Measurements from ENCODE around the gene ELF5. TPM values are rescaled to one million over a fixed set of nuclear protein-coding genes. Genes with fewer than 3 reads are reported as not detected.

ELF5 gene
- total and polyA plus RNA-seq, 2 of the 8 experiments (the other 6 are each of a cell fraction or from before 2014, with no cell fraction given): not detected

- H4K91ac ChIP-seq (replicated peaks; ENCODE audit: insufficient read length, low read length): no peak overlapping the region
- no peaks in the 10 kb centered on the region for H3K36me3 ChIP-seq (ENCODE audit: control insufficient read depth in 2 of 4, insufficient read depth in 4 of 4, low read length in 3 of 4)
- no peaks in the 10 kb centered on the region for H3K79me2 ChIP-seq (ENCODE audit: control insufficient read depth in 1 of 2, insufficient read depth in 2 of 2, low read length in 2 of 2)
- no peak overlapping the region for H3K18ac ChIP-seq (ENCODE audit: extremely low read depth, low read length)
- no peak overlapping the region for H3K23ac ChIP-seq (ENCODE audit: insufficient read length)
- H3K56ac ChIP-seq (replicated peaks; ENCODE audit: insufficient read length, low read depth, low read length): no peak overlapping the region
- H2BK120ac ChIP-seq (replicated peaks; ENCODE audit: low read depth, low read length): no peak overlapping the region
- no peaks in the 10 kb centered on the region for H3K4me1 ChIP-seq (replicated peaks in 1 of 4; ENCODE audit: control insufficient read depth in 3 of 4, insufficient read depth in 4 of 4, low read length in 3 of 4)
- H3K4me3 ChIP-seq (ENCODE audit: extremely low read depth in 1 of 4, insufficient read depth in 2 of 4, low read depth in 3 of 4, low read length in 4 of 4): no peak overlapping the region
- H2BK20ac ChIP-seq (ENCODE audit: low read length): no peak overlapping the region
- FAIRE-seq (no peak), DNase-seq (ENCODE audit: low read depth in 1 of 2, low spot score in 2 of 2) (no peak)
- no peak overlapping the region for H4K8ac ChIP-seq (ENCODE audit: extremely low read depth, insufficient read depth, low read length)
- H2BK12ac ChIP-seq (ENCODE audit: low read depth, low read length): no peak overlapping the region
- no peak overlapping the region for H3K4ac ChIP-seq (replicated peaks; ENCODE audit: insufficient read length, low read depth, low read length)
- ChIA-PET CTCF (ENCODE audit: partially characterized antibody) (interaction anchor here (0.6 to 2.4 kb wide), 4 partner anchors 8 to 94 kb away, joined by 3 to 13 read pairs (median 4); partner anchors contain the start of gene ELF5), POLR2A (ENCODE audit: partially characterized antibody) (interaction anchor here (1.4 kb wide), 1 partner anchor 9 kb away, joined by 3 read pairs; no protein-coding TSS in a partner anchor)
- H2AK5ac ChIP-seq (ENCODE audit: low read depth, low read length): no peak overlapping the region
- no peak overlapping the region for H2BK5ac ChIP-seq (ENCODE audit: low read depth, low read length)
- no peaks in the 10 kb centered on the region for H3K9me3 ChIP-seq (ENCODE audit: insufficient read depth in 2 of 2, low read depth in 1 of 2, low read length in 1 of 2)
- no peak overlapping the region for H4K5ac ChIP-seq (ENCODE audit: insufficient read length, low read depth, low read length)
- H2BK15ac ChIP-seq (ENCODE audit: low read length): no peak overlapping the region
- no peak overlapping the region for H2AFZ ChIP-seq (ENCODE audit: low read length)
- no peak overlapping the region for H3K4me2 ChIP-seq (ENCODE audit: insufficient read depth in 1 of 2, low read depth in 2 of 2, low read length in 2 of 2)
- no peaks in the 10 kb centered on the region for H4K20me1 ChIP-seq (replicated peaks in 1 of 2; ENCODE audit: control insufficient read depth in 1 of 2, insufficient read depth in 2 of 2, low read length in 2 of 2)
- 91% methylated on average over 6 of the region's 6 CpGs; no CpG with 5 or more reads in 1 of the 2 experiments for WGBS, 2 experiments (ENCODE audit: extremely low coverage in 1 of 2, insufficient coverage in 1 of 2, insufficient read length in 1 of 2, insufficient replicate concordance in 2 of 2, low coverage in 1 of 2, low lambda C conversion rate in 2 of 2, missing lambda C conversion rate in 1 of 2)
- H3K14ac ChIP-seq (ENCODE audit: insufficient read length): no peak overlapping the region
- H3K79me1 ChIP-seq (ENCODE audit: low read depth, low read length): no peaks in the 10 kb centered on the region
- H3K9ac ChIP-seq (replicated peaks in 1 of 4; ENCODE audit: extremely low read depth in 1 of 4, low read depth in 3 of 4, low read length in 3 of 4): no peak overlapping the region
- H3K27ac ChIP-seq (ENCODE audit: low read depth, low read length): no peak overlapping the region
- no peaks in the 10 kb centered on the region; the same call in 1 of the 2 replicates for H3K23me2 ChIP-seq (ENCODE audit: low read depth, low read length)
- no peaks in the 10 kb centered on the region for H3K27me3 ChIP-seq (replicated peaks in 1 of 4; ENCODE audit: control insufficient read depth in 3 of 4, extremely low read depth in 1 of 4, insufficient read depth in 3 of 4, low read length in 3 of 4)
- TF ChIP-seq POLR2AphosphoS5 (IDR thresholded peaks at IDR 0.05; ENCODE audit: low read depth, low read length): no peak
- no peak for TF ChIP-seq HDAC2 (IDR thresholded peaks at IDR 0.05; ENCODE audit: borderline replicate concordance in 1 of 2, low read depth in 2 of 2, low read length in 2 of 2)
- TF ChIP-seq JUND (IDR thresholded peaks at IDR 0.05; ENCODE audit: low read length): no peak
- no peak for TF ChIP-seq CEBPB (IDR thresholded peaks at IDR 0.05; ENCODE audit: low read depth, low read length)
- no peak for TF ChIP-seq JUN (IDR thresholded peaks at IDR 0.05; ENCODE audit: low read depth, low read length)
- no peak for TF ChIP-seq TCF12 (IDR thresholded peaks at IDR 0.05; ENCODE audit: low read depth, low read length)
- TF ChIP-seq POLR2A (IDR thresholded peaks at IDR 0.05; ENCODE audit: control extremely low read depth in 1 of 2, low read depth in 2 of 2, low read length in 2 of 2): no peak
- no peak for TF ChIP-seq RAD21 (IDR thresholded peaks at IDR 0.05 in 1 of 2, conservative IDR thresholded peaks at IDR 0.05 in 1 of 2; ENCODE audit: low read depth in 2 of 2, low read length in 2 of 2)
- TF ChIP-seq RBBP5 (IDR thresholded peaks at IDR 0.05; ENCODE audit: borderline replicate concordance, low read depth, low read length): no peak
- TF ChIP-seq CTBP2 (IDR thresholded peaks at IDR 0.05; ENCODE audit: borderline replicate concordance, insufficient read depth, insufficient read length, low read length): no peak
- TF ChIP-seq GTF2F1 (IDR thresholded peaks at IDR 0.05; ENCODE audit: borderline replicate concordance, low read depth, low read length): no peak
- no peak for TF ChIP-seq MAFK (IDR thresholded peaks at IDR 0.05; ENCODE audit: low read depth, low read length)
- TF ChIP-seq ATF2 (IDR thresholded peaks at IDR 0.05; ENCODE audit: low read length): no peak
These were observed 27.3 kb upstream of the ELF5 start for GRCh38 chr11:34540870-34541269.

Data from H1 (cell line).